ENCODE data around the gene FNDC3A. TPM values are rescaled to one million over a fixed set of nuclear protein-coding genes. Genes with fewer than 3 reads are reported as not detected.

Gene FNDC3A
- total RNA-seq, 1 experiment from 2014 or later = 24.3 TPM

DNA sequence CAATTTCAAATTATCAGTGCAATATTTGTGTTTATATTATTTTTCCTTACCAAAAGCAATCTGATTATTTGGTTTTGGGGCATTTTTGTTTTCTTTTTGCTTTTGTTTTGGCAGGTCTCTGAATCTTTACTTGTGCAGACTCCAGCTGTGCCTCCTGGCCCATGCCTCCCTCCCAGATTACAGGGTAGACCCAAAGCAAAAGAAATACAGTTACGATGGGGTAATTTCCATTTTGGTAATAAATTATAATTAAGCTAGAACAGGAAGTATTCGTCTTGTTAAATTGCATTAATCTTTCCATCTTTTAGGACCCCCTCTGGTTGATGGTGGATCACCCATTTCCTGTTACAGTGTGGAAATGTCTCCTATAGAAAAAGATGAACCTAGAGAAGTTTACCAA is 215.2 kb downstream of the FNDC3A start:
- Histone ChIP-seq H3K4me1 (ENCODE audit: control insufficient read depth, insufficient read depth, low read length) (no peaks in the 10 kb centered on the region), H3K36me3 (ENCODE audit: control insufficient read depth, insufficient read depth, low read length) (peaks cover 2% of the 10 kb centered on the region; the same call in 1 of the 2 replicates), H3K27me3 (ENCODE audit: control insufficient read depth, insufficient read depth, low read length) (no peaks in the 10 kb centered on the region), H3K9me3 (ENCODE audit: control insufficient read depth, insufficient read depth, low read depth, low read length) (no peaks in the 10 kb centered on the region), H3K27ac (ENCODE audit: low read length) (no peak overlapping the region), H3K4me3 (ENCODE audit: low read depth in 2 of 2, low read length in 2 of 2) (no peak overlapping the region)
- in situ Hi-C loops (cut with HindIII; ENCODE audit: low pct_unique_long_range_greater_than_20kb, low sequenced_read_pairs) (no loop called here), intact Hi-C loops (cut with micrococcal nuclease; ENCODE audit: unreplicated experiment) (no loop called here)
- ChIA-PET POLR2A (no interaction called here), CTCF (no interaction called here)
- no peak for ATAC-seq
- no peak for DNase-seq (ENCODE audit: low read depth, low spot score)
- TF ChIP-seq REST (IDR thresholded peaks at IDR 0.05; ENCODE audit: insufficient read depth in 1 of 2, low read depth in 2 of 2, low read length in 1 of 2) (no peak), POLR2AphosphoS5 (IDR thresholded peaks at IDR 0.05; ENCODE audit: low read depth, low read length) (no peak), SIN3A (IDR thresholded peaks at IDR 0.05; ENCODE audit: borderline replicate concordance, insufficient read depth, low read depth, low read length) (no peak), TCF7L2 (IDR thresholded peaks at IDR 0.05; ENCODE audit: low read depth, low read length) (no peak)
- TF ChIP-seq, protein P1, sequence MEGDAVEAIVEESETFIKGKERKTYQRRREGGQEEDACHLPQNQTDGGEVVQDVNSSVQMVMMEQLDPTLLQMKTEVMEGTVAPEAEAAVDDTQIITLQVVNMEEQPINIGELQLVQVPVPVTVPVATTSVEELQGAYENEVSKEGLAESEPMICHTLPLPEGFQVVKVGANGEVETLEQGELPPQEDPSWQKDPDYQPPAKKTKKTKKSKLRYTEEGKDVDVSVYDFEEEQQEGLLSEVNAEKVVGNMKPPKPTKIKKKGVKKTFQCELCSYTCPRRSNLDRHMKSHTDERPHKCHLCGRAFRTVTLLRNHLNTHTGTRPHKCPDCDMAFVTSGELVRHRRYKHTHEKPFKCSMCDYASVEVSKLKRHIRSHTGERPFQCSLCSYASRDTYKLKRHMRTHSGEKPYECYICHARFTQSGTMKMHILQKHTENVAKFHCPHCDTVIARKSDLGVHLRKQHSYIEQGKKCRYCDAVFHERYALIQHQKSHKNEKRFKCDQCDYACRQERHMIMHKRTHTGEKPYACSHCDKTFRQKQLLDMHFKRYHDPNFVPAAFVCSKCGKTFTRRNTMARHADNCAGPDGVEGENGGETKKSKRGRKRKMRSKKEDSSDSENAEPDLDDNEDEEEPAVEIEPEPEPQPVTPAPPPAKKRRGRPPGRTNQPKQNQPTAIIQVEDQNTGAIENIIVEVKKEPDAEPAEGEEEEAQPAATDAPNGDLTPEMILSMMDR (IDR thresholded peaks at IDR 0.05) = no peak
- no TSS peak for BruUV-seq (replicated peaks)

GRCh38 chr13:49206641-49207040 is 230.9 kb downstream of the FNDC3A start:
- ChIA-PET CTCF (no interaction called here), POLR2A (no interaction called here)
- ATAC-seq (no peak), DNase-seq (ENCODE audit: low read depth, low spot score) (no peak)
- in situ Hi-C loops (cut with HindIII; ENCODE audit: low pct_unique_long_range_greater_than_20kb, low sequenced_read_pairs) = no loop called here
- no peak overlapping the region for H3K27ac ChIP-seq (ENCODE audit: low read length)
- H3K4me1 ChIP-seq (ENCODE audit: control insufficient read depth, insufficient read depth, low read length) = no peaks in the 10 kb centered on the region
- no TSS peak for BruUV-seq (replicated peaks)
- no peaks in the 10 kb centered on the region for H3K27me3 ChIP-seq (ENCODE audit: control insufficient read depth, insufficient read depth, low read length)
- no peak for TF ChIP-seq SIN3A (IDR thresholded peaks at IDR 0.05; ENCODE audit: borderline replicate concordance, insufficient read depth, low read depth, low read length)
- TF ChIP-seq POLR2AphosphoS5 (IDR thresholded peaks at IDR 0.05; ENCODE audit: low read depth, low read length) = no peak
- TF ChIP-seq TCF7L2 (IDR thresholded peaks at IDR 0.05; ENCODE audit: low read depth, low read length) = no peak
- no peak for TF ChIP-seq REST (IDR thresholded peaks at IDR 0.05; ENCODE audit: insufficient read depth in 1 of 2, low read depth in 2 of 2, low read length in 1 of 2)
- TF ChIP-seq, protein P1 (IDR thresholded peaks at IDR 0.05) = no peak
- H3K36me3 ChIP-seq (ENCODE audit: control insufficient read depth, insufficient read depth, low read length) = peaks cover 4% of the 10 kb centered on the region; the same call in 1 of the 2 replicates
- H3K9me3 ChIP-seq (ENCODE audit: control insufficient read depth, insufficient read depth, low read depth, low read length) = no peaks in the 10 kb centered on the region
- H3K4me3 ChIP-seq (ENCODE audit: low read depth in 2 of 2, low read length in 2 of 2) = no peak overlapping the region
- intact Hi-C loops (cut with micrococcal nuclease; ENCODE audit: unreplicated experiment) = no loop called here
